CD4-positive, alpha-beta T cell (primary cell): ENCODE data around the gene MED27. TPM values are rescaled to one million over a fixed set of nuclear protein-coding genes. Genes with fewer than 3 reads are reported as not detected.

ENCODE experiments used
- ATAC-seq: fragments of 200-7000 bp; cut with Tn5 transposase; one replicate; pipeline ENCODE4 v1.10.0; 2022; ENCODE audit warnings: mild to moderate bottlenecking; ENCODE audit not compliant: poor library complexity
- CTCF ChIA-PET: fragments of 350-600 bp; sonication (Branson Sonifier 250); formaldehyde crosslinking; loops from one replicate; lab custom pipeline; 2021; ENCODE audit warnings: antibody characterized with exemption, inconsistent platforms; lab: Charles Lee
- POLR2A ChIA-PET: fragments of 350-600 bp; sonication (Branson Sonifier 250); formaldehyde crosslinking; loops from one replicate; lab custom pipeline; 2021; ENCODE audit warnings: antibody characterized with exemption, inconsistent platforms; lab: Charles Lee
- DNase-seq, 14 experiments: peaks; one replicate each; pipeline ENCODE4 v3.0.0-alpha.2; 2013 to 2020; ENCODE audit warnings: mixed read lengths in 2 of 14
- H3K27ac ChIP-seq, 2 donors: one replicate each; pipeline versions ENCODE4 v1.5.1 to v1.7.0; 2013; ENCODE audit warnings: low read length in 2 of 2, low read depth in 1 of 2, mild to moderate bottlenecking in 1 of 2
- H3K27me3 ChIP-seq, 2 experiments: 1 replicate in 1 of 2; 2 replicates in 1 of 2; pipeline versions ENCODE4 v1.6.1 to v1.7.0; 2013; ENCODE audit warnings: low read length in 2 of 2, control low read depth in 1 of 2, mild to moderate bottlenecking in 1 of 2, moderate library complexity in 1 of 2; ENCODE audit not compliant: insufficient read depth in 2 of 2, control insufficient read depth in 1 of 2
- H3K36me3 ChIP-seq: one replicate; pipeline ENCODE4 v1.6.1; 2013; ENCODE audit warnings: low read length, control low read depth; ENCODE audit not compliant: insufficient read depth
- H3K4me1 ChIP-seq: one replicate; pipeline ENCODE4 v1.6.1; 2013; ENCODE audit warnings: low read length, control low read depth; ENCODE audit not compliant: insufficient read depth
- H3K4me3 ChIP-seq: one replicate; pipeline ENCODE4 v1.5.1; 2013; ENCODE audit warnings: mild to moderate bottlenecking, low read length, moderate library complexity
- H3K9me3 ChIP-seq, 2 experiments: 1 replicate in 1 of 2; 2 replicates in 1 of 2; pipeline versions ENCODE4 v1.6.1 to v1.7.0; 2013; ENCODE audit warnings: low read length in 2 of 2, mild to moderate bottlenecking in 2 of 2, control low read depth in 1 of 2, moderate library complexity in 1 of 2; ENCODE audit not compliant: control insufficient read depth in 1 of 2, insufficient read depth in 1 of 2
- H3K27ac Mint-ChIP-seq: one replicate; pipeline ENCODE4 v1.8.0; 2020; ENCODE audit warnings: mixed read lengths
- H3K27me3 Mint-ChIP-seq: one replicate; pipeline ENCODE4 v1.8.0; 2021; ENCODE audit warnings: mixed read lengths
- H3K36me3 Mint-ChIP-seq: one replicate; pipeline ENCODE4 v1.8.0; 2021; ENCODE audit warnings: low read depth, mixed read lengths
- H3K4me1 Mint-ChIP-seq: one replicate; pipeline ENCODE4 v1.8.0; 2021; ENCODE audit warnings: low read depth, mixed read lengths
- H3K4me3 Mint-ChIP-seq: one replicate; pipeline ENCODE4 v1.8.0; 2020; ENCODE audit warnings: mild to moderate bottlenecking, mixed read lengths
- H3K9me3 Mint-ChIP-seq: one replicate; pipeline ENCODE4 v1.8.0; 2020; ENCODE audit warnings: mixed read lengths
- CTCF ChIP-seq: fragments of 200-600 bp; IDR thresholded peaks from one replicate; pipeline ENCODE4 v1.8.0; 2022; ENCODE audit warnings: antibody characterized with exemption, mild to moderate bottlenecking
- intact Hi-C, 2 experiments: fragments of 100-400 bp; cut with DNase I in 1 of 2; cut with micrococcal nuclease in 1 of 2; formaldehyde crosslinking; loops; one replicate each; pipeline versions ENCODE4 v1.15.1 to v1.9.0; 2023 to 2025; cut with DNase I, micrococcal nuclease
- total RNA-seq, 174 experiments: library from RNA in 2 of 174; stranded (reverse) in 2 of 174; gene quantifications; one replicate each; pipeline ENCODE4 v1.2.3 and lab custom pipeline; 2021 to 2026

Gene MED27
- total RNA-seq, 2 experiments from 2014 or later, result 15.0 to 17.4 TPM

GRCh38 chr9:132114102-132114707 lies 34.5 kb upstream of the MED27 start:
- Histone ChIP-seq H3K4me1 (no peaks in the 10 kb centered on the region), H3K36me3 (no peaks in the 10 kb centered on the region), H3K4me3 (no peak overlapping the region), H3K9me3 (peaks cover 0 to 7% of the 10 kb centered on the region in 2 experiments), H3K27ac (no peak overlapping the region), H3K27me3 (peaks cover 11 to 13% of the 10 kb centered on the region in 2 experiments)
- Mint-ChIP-seq H3K27ac (no peak overlapping the region), H3K4me1 (no peaks in the 10 kb centered on the region), H3K4me3 (no peak overlapping the region), H3K27me3 (peaks cover 73% of the 10 kb centered on the region), H3K36me3 (no peaks in the 10 kb centered on the region), H3K9me3 (no peaks in the 10 kb centered on the region)
- intact Hi-C loops, result no loop called here
- peak; percentile 3 to 60 (median 18) for DNase-seq
- no peak for TF ChIP-seq CTCF
- no peak for ATAC-seq
- ChIA-PET CTCF (no interaction called here), POLR2A (interaction anchor here (0.5 kb wide), 1 partner anchor 323 kb away, joined by 3 read pairs; no protein-coding TSS in a partner anchor)

DNA sequence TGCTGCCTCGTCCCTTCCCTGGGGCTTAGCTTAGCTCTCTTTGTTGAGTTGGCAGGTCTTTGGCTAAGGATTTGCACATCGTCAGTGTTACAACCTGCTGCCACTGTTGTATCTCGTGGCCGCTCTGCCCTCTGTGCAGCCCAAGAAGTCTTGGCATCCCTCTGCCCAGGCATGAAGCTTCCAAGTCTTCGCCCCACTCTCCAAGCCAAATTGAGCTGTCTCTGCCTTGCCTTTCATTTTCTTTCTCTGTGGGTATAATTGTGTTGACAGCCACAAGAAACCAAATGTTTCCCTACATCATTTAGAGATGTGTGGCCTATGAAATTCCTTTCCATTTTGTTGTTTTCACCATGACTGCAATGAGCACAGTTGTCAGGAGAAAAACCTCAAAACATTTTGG lies 29.6 kb upstream of the MED27 start:
- Mint-ChIP-seq H3K4me3 (no peak overlapping the region), H3K27me3 (peaks cover 53% of the 10 kb centered on the region), H3K27ac (no peak overlapping the region), H3K36me3 (no peaks in the 10 kb centered on the region), H3K4me1 (no peaks in the 10 kb centered on the region), H3K9me3 (no peaks in the 10 kb centered on the region)
- intact Hi-C loops, result no loop called here
- no peak for TF ChIP-seq CTCF
- Histone ChIP-seq H3K4me3 (no peak overlapping the region), H3K4me1 (no peaks in the 10 kb centered on the region), H3K27me3 (peaks cover 6 to 28% of the 10 kb centered on the region in 2 experiments), H3K27ac (no peak overlapping the region), H3K9me3 (peaks cover 0 to 4% of the 10 kb centered on the region in 2 experiments), H3K36me3 (no peaks in the 10 kb centered on the region)
- ATAC-seq (no peak), DNase-seq (no peak)
- POLR2A ChIA-PET, result no interaction called here
- CTCF ChIA-PET, result no interaction called here

DNA sequence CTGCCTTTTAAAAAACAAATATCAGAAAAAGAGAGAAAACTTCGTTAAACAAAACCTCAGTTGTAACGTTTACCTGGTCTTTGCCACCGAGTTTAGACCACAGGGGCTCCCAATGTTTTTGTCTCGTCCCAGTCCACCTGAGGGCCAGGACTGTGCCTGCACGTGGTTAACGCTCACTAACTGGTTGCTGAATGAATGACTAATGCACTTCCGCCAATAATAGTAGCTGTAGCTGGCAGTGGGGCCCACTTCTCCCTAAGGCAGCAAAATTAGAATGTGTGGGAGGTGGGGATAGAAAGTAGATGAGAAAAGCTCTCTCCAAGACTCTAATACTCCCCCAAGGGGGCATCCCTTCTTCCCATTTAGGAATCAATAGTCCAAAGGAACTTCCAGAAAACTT lies 29.1 kb upstream of the MED27 start:
- ATAC-seq, result no peak
- Mint-ChIP-seq H3K27me3 (peaks cover 47% of the 10 kb centered on the region), H3K9me3 (no peaks in the 10 kb centered on the region), H3K36me3 (no peaks in the 10 kb centered on the region), H3K4me1 (no peaks in the 10 kb centered on the region), H3K4me3 (no peak overlapping the region), H3K27ac (no peak overlapping the region)
- DNase-seq, result no peak
- peaks cover 5 to 23% of the 10 kb centered on the region in 2 experiments for H3K27me3 ChIP-seq
- POLR2A ChIA-PET, result no interaction called here
- no peak overlapping the region for H3K4me3 ChIP-seq
- H3K27ac ChIP-seq, result no peak overlapping the region
- TF ChIP-seq CTCF, result no peak
- no peaks in the 10 kb centered on the region for H3K9me3 ChIP-seq
- H3K36me3 ChIP-seq, result no peaks in the 10 kb centered on the region
- CTCF ChIA-PET, result no interaction called here
- H3K4me1 ChIP-seq, result no peaks in the 10 kb centered on the region
- intact Hi-C loops, result no loop called here
